Effector CD8-positive, alpha-beta T cell (primary cell): ENCODE measurements around the gene ARSB.
"Not testable (repeated sequence)": the region's sequence is repeated elsewhere in the genome, so short reads cannot be mapped to it uniquely, and the experiment has no call there.

Experiments
- DNase-seq: peaks from one replicate; lab custom pipeline; 2025; lab: John Stamatoyannopoulos, UW

ARSB gene

DNA sequence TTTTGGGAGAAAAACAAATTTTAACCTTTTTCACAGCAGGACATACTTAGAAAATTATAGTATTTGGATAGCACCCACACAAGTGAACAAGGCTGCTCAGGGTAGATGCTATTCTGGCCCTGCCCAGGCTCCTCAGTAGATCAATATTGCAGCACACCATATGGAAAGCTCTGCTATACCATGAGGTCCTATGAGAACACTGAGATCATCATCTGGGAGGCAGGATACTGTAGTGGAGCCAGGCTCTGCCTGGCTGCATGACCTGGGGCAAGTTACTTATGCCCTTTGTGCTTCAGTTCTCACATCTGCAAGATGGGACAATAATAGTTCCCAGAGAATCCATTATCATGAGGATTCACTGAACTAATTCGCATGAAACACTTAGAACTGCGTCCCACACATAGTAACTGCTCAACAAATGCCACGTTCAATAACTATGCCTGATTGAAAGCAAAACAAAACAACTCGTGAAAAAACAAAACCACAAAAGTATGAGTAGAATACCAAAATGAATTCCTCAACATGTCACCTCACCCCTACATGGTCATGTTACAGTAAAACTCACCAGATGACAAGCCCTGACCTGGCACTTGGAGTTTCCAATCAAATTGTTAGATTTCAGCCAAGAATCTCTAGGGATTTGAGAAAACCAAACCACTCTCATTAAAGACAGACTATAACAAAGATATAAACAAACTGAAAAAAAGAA lies 31.9 kb downstream of the ARSB start:
- DNase-seq: no peak

DNA sequence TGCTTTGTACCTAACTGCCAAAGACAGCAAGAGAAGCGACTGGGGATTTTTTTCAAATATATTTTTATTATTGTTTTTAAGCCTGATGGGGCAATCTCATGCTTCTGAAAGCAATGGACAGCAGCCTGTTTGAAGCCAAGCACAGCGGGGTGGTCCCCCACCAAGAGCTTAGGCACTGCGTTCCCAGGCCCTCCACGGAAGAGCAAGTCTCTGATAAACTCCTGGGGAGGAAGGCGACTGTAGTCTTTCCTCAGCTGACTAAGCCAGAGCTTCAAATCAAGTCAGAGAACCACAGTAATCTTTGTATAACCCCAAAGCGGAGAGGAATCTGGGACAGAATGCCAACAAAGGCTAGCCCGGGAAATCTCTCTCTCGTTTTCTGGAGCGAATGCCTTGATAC lies 54.4 kb downstream of the ARSB start:
- DNase-seq: no peak

DNA sequence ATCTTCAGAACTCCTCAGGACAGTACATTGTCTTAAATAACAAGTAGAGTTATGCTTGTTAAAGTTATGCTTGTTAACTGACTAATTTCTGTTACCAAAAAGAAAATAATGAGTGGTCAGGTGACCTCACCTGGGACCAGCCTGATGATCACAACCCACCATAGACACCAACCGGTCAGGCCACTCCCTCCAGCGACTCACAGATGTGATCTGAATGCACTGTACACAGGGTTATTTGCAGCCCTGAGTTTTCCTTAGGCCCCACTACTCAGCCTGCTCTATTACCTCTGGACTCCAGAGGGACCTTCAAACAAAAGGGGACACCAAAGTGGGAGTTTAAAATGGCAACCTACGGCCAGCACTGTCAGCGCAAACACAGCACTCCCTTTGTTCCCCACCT lies 55.3 kb downstream of the ARSB start:
- no peak for DNase-seq

DNA sequence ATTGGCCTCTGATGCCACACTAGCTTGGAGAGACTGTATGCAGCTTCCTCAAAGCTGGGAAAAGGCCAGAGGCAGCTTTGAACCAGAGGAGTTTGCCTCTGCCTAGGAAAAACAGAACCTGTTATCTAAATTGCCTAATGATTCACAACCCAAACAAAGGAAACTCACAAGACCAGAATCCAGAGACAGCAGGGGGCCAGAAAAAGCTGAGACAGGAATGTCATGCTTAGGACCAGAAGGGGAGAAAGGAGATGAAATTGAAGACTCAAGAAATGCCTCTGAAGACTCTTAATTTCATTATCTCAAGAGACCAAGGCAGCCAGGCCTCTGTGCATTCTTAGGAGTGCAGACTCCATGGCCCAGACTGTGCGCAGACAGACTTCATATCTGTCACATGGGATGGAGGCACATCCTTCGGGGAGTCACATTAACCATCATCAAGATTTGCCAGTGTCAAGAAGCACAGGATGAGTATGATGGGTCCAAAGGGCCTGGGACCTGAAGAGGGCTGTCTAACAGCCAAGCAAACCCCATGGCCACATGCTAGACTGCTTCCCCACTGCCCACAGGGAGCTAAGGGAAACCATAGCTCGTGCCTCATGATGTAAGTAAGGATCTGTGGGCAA lies 57.3 kb downstream of the ARSB start:
- DNase-seq: no peak

DNA sequence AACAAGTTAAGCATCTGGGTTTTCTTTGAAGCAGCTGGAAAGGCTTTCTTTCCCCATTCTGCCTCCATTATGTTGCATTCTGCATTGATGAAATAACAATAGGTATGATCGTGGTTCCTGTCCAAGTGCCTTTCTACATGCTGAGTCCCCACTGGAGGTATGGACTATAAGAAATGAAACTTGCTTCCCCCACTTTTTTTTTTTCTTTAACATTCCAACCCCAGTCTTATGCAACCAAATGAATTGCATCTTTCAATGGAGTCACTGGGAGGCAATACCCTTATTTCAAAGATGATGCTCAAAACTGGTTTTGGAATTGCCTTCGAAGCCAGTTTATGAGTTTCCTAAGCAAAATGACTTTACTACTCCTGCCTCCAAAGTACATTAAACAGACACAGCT lies 58.9 kb downstream of the ARSB start:
- DNase-seq: no peak

DNA sequence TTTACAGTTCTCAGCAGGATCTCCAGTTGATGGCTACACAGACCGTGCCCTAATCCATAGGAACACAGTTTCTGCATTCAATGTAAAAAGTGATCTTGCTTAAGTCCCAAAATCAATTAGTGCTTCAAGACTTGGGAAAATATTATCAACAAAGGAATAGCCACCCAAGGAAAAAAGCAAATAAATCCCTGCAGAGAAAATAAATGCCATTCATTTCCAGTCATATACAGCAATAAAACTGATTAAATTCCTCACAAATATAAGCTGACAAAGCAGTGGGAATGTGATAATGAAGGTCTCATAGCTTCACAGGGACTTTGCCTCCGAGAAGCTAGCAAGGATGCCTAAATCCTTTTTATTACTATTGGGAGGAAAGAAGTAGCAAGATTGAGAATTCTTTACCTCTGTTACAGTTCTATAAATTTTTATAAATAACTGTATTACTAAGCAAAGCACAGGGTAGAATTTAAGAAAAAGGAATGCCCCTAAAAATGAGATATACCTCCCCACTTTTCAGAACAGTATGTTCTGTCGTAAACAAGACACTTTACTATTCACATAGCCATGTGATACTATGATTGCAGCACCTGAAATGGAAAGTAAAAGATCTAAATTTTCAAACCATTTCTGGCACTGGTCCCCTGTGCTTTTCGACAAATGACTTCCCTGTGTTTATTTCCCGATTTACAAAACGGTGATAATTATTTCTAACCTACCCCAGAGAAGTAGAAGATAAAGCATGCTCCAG lies 59.8 kb downstream of the ARSB start:
- no peak for DNase-seq

DNA sequence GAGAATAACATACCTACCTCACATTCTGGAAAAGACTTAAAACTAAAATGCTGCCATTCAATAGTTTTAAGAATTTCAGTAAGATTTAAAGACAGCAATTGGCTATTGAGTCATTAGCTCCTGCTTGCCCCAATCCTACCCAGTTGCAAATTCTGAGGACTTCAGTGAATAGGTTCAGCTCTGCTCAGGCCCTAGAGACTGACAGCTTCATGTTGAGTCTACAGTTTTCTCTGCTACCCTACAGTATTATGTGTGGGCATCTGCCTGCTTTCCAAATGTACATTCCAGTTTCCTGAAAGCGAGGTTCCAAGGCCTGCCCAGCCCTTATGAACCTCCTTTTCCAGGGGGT lies 61.5 kb downstream of the ARSB start:
- no peak for DNase-seq

DNA sequence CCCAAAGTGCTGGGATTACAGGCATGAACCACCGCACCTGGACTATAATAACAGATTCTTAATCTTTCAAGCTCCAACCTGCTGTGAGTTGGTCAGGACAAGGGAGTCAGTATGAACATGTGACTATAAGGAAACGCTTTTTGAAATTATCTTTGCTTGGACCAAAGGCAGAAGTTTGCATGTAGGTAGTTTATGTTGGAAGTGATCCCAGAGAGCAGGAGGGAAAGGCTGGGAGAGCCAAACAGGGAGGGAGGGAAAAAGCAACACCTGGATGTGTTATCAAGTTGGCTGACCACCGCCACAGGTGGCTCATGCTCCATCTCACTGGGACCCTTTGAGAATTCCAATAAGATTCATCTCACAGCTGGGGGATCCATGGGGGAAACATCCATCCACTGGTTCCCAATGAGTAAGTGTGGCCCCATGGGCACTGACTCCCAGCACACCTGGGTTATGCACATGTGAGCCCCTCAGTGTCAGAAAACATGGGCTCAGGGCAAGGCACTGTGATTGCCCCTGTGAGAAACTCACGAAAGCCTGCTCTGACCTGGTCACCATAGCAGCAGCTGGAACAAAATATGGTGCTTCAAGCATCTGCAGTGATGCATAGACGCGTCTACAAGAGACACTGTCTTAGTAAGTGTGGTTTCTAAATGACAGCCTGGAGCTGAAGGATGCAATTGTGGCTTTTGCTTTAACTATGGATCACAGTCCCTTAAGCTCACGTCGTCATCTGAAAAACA lies 62.1 kb downstream of the ARSB start:
- DNase-seq: no peak

DNA sequence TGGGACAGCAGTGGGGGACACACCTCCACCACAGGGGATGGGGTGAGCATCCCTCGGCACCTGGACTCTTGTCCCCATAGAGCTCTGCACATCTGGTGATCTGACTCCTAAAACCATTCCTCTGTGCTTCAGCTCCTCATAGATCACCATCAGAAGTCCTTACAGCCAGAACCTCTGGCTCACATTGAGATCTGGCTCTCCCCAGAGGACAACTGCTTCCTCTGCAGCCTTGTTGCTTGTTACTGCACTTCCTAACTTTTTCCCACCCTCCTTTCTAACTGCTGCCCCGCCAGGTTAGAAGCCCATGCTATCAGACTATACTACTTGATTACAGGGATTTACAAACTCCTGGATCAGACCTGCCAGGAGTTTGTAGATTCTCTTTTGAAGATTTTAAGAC lies 64.5 kb downstream of the ARSB start:
- DNase-seq: no peak

DNA sequence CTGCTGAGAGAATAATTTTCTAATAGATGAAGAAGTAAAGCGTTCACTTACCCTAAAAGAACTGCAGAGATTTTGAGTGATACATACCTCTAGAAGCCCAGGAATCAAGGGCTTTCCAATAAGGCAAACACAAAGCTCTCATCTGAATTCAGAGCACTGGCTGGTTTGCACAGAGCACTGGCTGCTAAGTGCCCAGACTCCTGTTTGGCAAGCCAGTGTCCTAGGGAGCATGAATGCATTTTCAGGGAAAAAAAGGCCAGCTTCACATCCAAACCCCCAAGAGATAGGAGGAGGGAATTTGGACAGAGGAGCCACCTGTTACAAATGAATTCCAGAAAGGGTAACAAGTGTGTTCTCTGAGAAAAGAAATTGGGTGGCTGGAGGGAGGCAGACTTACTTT lies 65.3 kb downstream of the ARSB start:
- no peak for DNase-seq

DNA sequence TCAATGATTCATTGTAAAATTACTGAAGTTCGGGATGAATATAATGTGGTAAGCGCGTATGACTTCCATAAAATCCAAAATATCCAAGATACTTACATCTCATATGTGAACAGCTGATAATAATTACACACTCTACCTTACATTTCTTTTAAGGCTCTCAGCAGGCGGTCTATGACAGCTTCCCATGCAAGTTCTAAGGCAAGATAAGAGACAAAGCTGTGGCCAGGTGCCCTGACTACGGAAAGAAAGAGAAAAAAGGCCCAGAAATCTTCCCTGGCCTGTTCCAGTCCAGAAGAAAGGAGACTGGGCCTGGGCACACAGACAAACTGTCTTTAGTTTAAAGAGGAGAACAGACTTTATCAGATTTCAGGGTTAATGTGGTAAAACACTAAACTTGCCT lies 69.1 kb downstream of the ARSB start:
- no peak for DNase-seq

DNA sequence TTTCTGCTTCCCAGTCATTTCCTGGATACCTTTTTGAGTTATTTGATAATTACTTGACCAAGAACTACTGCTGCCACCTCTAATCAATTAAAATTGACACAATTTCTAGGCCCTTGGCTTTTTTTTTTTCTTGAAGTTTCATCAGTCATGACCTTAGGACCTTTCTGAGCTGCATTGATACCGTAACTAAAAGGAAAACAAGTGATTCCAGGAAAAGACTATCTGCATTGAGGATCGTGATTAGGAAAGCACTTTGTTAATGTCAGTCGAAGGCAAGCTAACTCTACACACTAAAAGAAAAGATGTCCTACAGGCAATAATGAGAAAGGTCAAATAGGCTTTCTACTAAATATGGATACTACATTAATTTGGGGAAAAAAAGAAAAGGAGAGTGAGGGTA lies 69.9 kb downstream of the ARSB start:
- DNase-seq: no peak

DNA sequence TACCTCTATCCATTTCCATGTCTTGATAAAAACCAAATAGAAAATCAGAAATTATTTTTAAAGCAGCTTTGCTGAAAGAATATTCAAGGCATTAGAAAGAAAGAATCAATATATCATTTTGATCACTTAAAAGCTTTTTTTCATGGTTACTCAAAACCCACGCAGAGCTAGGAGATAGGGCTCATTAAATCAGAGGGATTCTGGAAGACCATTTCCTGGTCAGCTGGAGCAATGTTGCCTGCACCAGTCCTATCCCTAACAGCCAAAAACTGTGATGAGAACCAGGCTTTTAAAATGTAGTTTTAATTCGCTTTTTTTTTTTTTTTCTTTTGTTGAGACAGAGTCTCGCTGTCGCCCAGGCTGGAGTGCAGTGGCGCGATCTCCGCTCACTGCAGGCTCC lies 72.3 kb downstream of the ARSB start:
- no peak for DNase-seq

DNA sequence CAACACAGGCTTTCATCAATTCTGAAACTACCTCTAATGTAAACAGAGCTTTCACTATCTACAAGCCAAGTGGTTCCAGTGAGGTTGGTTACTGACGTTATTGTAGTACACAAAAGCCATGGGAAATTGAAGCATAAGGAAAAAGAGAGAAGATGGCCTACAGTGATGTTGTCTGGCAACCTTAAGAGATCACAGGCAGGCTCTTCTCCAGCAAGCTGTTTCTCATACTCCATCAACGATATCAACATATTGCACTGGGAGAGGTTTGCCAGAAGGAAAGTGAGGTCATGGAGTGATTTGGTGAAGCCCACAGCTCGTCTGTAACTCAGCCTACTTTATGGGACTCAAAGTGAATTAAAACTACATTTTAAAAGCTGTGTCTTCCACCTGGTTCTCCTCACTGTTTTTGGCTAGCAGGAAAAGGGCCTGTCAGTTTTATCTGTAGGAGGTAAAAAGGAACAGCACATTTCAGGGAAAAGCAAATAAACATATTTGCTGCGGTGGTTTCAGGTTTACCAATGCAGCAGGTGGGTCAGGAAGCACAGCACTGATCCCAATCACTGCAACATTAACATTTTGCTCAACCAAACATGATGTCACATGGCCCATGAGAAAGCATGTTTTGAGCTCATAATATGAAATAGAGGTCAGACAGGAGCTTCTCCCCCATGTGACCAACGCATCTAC lies 72.9 kb downstream of the ARSB start:
- no peak for DNase-seq

DNA sequence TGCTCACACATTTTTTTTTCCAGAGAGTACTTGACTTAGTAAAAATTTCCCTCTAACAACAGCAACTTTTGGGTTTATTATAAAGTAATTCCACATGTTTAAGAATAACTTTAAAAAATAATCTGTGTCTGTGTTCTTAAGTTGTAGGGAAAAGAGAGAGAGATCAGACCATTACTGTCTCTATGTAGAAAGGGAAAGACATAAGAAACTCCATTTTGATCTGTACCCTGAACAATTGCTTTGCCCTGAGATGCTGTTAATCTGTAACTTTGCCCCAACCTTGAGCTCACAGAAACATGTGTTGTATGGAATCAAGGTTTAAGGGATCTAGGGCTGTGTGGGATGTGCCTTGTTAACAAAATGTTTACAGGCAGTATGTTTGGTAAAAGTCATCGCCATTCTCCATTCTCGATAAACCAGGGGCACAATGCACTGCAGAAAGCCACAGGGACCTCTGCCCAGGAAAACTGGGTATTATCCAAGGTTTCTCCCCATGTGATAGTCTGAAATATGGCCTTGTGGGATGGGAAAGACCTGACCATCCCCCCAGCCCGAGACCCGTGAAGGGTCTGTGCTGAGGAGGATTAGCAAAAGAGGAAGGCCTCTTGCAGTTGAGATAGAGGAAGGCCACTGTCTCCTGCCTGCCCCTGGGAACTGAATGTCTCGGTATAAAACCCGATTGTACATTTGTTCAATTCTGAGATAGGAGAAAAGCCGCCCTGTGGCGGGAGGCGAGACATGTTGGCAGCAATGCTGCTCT lies 75.7 kb downstream of the ARSB start:
- DNase-seq: not testable (repeated sequence)

DNA sequence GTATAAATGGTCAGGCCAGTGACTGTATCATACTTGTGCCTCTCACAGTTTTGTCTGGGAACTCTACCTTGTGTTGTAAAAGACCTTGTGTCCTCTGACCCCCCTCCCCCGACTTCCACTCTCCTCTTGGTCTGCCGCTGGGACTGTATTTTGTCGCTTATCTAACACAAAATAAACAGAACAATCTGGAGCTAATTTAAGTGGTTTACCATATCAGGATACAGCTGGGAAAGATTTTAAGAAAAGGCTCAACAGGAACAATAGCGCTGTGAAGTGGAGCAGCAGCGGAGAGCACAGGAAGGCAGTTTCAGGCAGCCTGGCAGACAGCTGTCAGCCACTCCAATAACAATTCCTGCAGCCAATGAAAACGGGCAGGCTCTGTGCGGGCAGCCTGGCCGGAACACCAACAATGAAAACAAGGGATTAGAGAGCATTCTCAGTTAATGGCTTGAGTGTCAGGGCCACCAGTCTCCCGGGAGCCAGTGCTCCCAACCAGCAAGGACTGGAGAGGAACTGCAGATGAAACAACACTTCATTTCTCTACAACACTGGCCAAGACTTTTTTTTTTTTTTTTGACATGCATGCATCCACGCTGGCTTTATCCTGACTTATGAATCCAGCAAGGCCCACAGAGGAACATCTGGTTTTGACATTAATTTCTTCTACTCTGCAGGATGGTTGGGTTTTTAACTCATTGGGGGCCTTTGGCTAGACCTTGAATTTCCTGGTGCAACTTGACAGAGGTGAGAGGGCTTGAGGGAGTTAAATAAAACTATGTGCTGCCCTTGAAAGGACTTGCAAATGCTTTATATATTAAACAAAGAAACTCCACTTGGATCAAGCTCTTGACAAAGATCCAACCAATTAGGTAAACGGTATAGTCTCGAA lies 76.7 kb downstream of the ARSB start:
- no peak for DNase-seq

DNA sequence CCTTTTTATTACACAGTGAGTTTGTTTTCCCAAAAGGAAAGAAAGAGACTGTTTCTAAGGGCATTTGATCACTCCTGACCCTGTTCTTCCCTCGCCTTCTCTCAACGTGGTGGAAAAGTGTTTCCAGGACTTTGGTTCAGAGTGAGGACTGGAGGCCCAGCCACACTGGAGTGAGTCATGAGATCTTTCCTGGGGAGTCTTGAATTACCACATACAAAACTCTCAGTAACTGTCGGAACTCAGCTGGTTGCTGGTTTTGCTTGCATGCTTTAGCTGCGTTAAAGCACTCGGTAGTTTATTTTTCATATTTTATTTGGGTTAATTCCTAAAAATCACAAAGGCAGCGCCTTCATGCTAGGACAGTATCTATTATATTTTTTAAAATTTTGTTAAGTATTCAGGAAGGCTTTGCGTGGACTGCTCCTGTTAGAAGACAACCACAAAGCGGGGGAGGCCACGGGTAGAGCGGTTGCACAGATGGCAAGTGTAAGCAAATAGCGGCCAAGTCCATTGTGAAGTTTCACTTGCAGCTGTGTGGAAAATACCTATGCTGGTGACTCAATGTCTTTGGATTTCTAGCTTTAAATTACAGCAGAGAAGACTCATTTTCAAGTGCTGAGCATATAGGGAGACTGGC lies 77.7 kb downstream of the ARSB start:
- DNase-seq: no peak

DNA sequence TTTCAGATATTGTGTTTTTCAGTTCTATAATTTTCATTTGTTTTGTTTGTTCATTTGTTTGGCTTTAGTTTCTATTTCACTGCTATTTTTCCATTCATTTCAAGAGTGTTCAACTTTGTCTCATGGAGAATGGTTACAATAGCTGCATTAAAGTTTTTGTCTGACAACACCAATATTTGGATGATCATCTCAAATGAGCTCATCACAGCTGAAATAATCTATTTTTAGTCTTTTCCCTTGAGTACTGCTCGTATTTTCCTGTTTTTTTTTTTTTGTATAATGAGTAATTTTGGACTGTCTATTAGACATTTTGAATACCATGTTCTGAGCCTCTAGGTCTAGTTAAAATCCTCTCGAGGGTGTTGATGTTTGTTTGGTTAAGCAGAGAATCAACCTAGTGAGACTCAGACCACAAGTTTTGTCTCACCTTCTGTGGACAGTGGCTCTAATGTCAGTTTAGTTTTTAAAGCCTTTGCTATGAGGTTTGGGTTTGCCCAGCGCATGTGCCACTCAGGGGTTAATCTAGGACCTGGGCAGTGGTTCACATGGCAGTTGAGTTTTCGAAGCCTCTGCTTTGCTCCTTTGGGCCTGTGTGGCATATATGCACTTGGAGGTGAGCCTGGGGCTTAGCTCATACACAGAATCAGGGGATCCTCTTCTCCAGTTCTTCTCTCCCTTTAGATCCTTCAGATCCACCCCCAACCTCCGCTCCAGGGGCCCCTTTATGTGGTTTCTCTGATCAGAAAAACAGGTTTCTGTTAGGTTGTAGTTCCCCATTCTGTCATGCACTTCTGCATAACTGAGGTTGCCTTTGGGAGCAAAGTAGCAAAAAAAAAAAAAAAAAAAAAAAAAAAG lies 79.8 kb downstream of the ARSB start:
- DNase-seq: no peak

DNA sequence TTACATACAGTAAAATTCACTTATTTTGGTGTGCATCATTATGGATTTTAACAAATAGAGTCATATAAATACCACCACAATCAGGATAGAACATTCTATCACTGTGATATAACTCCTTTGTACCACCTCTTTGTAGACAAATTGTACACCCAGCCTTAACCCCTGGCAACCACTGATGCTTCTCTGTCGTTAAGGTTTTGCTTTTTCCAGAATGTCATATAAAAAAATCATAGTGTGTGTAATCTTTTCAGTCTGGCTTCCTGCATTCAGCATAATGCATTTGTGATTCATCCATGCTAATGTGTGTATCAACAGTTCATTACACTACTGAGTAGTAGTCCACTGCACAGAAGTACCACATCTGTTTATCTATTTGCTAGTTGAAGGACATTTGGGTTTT lies 81.2 kb downstream of the ARSB start:
- DNase-seq: no peak
